SK-N-SH (cell line): ENCODE measurements around the gene PLXNA4. TPM values are rescaled to one million over a fixed set of nuclear protein-coding genes. Genes with fewer than 3 reads are reported as not detected.

Experiments
- CTCF ChIA-PET: fragments of 300-600, 350-600 bp; formaldehyde crosslinking; extraction: SDS; loops from one replicate; lab custom pipeline; 2021; lab: Yijun Ruan, JAX
- POLR2A ChIA-PET: fragments of 350-600 bp; sonication (Branson Sonifier 250); formaldehyde crosslinking; extraction: SDS; loops from one replicate; lab custom pipeline; 2020; ENCODE audit warnings: antibody characterized with exemption, inconsistent platforms; lab: Yijun Ruan, JAX
- DNase-seq: peaks from one replicate; pipeline ENCODE4 v3.0.0; 2012
- H2AFZ ChIP-seq: fragments of 200-600 bp; sonication (generic); 2 replicates; pipeline ENCODE4 v1.8.1; 2016; ENCODE audit warnings: antibody characterized with exemption, mild to moderate bottlenecking, low read depth
- H3F3A ChIP-seq: fragments of 200-600 bp; sonication (generic); replicated peaks from 2 replicates; pipeline ENCODE3; 2016; ENCODE audit warnings: antibody characterized with exemption, mild to moderate bottlenecking; ENCODE audit not compliant: insufficient read depth
- H3K27ac ChIP-seq, 2 experiments: fragments of 200-500 bp in 1 of 2; fragments of 200-600 bp in 1 of 2; sonication (Bioruptor generic) in 1 of 2; sonication (generic), shearing (Covaris generic) in 1 of 2; 2 replicates each; pipeline versions ENCODE4 v1.5.1 to v1.6.1; 2014 to 2016; ENCODE audit warnings: low read depth in 2 of 2, inconsistent platforms in 1 of 2, low read length in 1 of 2, mild to moderate bottlenecking in 1 of 2, mixed read lengths in 1 of 2
- H3K27me3 ChIP-seq: fragments of 200-600 bp; sonication (generic), shearing (Covaris generic); 2 replicates; pipeline ENCODE4 v1.6.1; 2016; ENCODE audit warnings: mixed run types; ENCODE audit not compliant: insufficient read depth
- H3K36me3 ChIP-seq, 2 experiments: fragments of 200-500 bp in 1 of 2; fragments of 200-600 bp in 1 of 2; sonication (Bioruptor generic) in 1 of 2; sonication (generic) in 1 of 2; replicated peaks in 1 of 2; 2 replicates each; pipeline versions ENCODE3 to v1.5.1; 2014 to 2016; ENCODE audit warnings: low read length in 1 of 2, mild to moderate bottlenecking in 1 of 2; ENCODE audit not compliant: insufficient read depth in 2 of 2, control insufficient read depth in 1 of 2
- H3K4me1 ChIP-seq, 2 experiments: fragments of 200-500 bp in 1 of 2; fragments of 200-600 bp in 1 of 2; sonication (Bioruptor generic) in 1 of 2; sonication (generic), shearing (Covaris generic) in 1 of 2; 2 replicates each; pipeline versions ENCODE4 v1.5.1 to v1.6.1; 2014 to 2016; ENCODE audit warnings: low read depth in 1 of 2, low read length in 1 of 2, mixed run types in 1 of 2; ENCODE audit not compliant: insufficient read depth in 2 of 2, control insufficient read depth in 1 of 2
- H3K4me2 ChIP-seq: fragments of 200-600 bp; sonication (generic), shearing (Covaris generic); 2 replicates; pipeline ENCODE4 v1.6.1; 2017; ENCODE audit warnings: mixed run types
- H3K4me3 ChIP-seq, 2 experiments: fragments of 200-500 bp in 1 of 2; fragments of 200-600 bp in 1 of 2; sonication (Bioruptor generic) in 1 of 2; sonication (generic), shearing (Covaris generic) in 1 of 2; 2 replicates each; pipeline versions ENCODE4 v1.5.1 to v1.8.1; 2014 to 2016; ENCODE audit warnings: low read depth in 2 of 2, inconsistent platforms in 1 of 2, low read length in 1 of 2, mild to moderate bottlenecking in 1 of 2, mixed read lengths in 1 of 2, moderate library complexity in 1 of 2
- H3K79me2 ChIP-seq: fragments of 200-600 bp; sonication (generic); 2 replicates; pipeline ENCODE4 v1.8.1; 2017; ENCODE audit warnings: mild to moderate bottlenecking; ENCODE audit not compliant: insufficient read depth
- H3K9ac ChIP-seq: fragments of 200-600 bp; sonication (generic); 2 replicates; pipeline ENCODE4 v1.6.1; 2017; ENCODE audit warnings: mixed run types
- H3K9me2 ChIP-seq: fragments of 200-600 bp; sonication (generic); 2 replicates; pipeline ENCODE4 v1.6.1; 2017; ENCODE audit warnings: mixed run types
- H3K9me3 ChIP-seq: fragments of 200-600 bp; sonication (generic); 2 replicates; pipeline ENCODE4 v1.6.1; 2017; ENCODE audit warnings: mixed run types, mild to moderate bottlenecking, moderate library complexity
- H4K20me1 ChIP-seq: fragments of 200-600 bp; sonication (generic); 2 replicates; pipeline ENCODE4 v1.6.1; 2017; ENCODE audit warnings: mild to moderate bottlenecking, mixed run types; ENCODE audit not compliant: insufficient read depth
- CHD2 ChIP-seq: fragments of 150-350 bp; IDR thresholded peaks from 2 replicates; pipeline ENCODE4 v1.6.1; 2018; ENCODE audit warnings: low read length; ENCODE audit not compliant: partially characterized antibody
- EP300 ChIP-seq, 2 experiments: IDR thresholded peaks; 2 replicates each; pipeline versions ENCODE4 v1.4.0 to v1.6.1; 2012; ENCODE audit warnings: borderline replicate concordance in 1 of 2, low read depth in 1 of 2, low read length in 1 of 2
- FOSL2 ChIP-seq: IDR thresholded peaks from 2 replicates; pipeline ENCODE4 v1.4.0; 2012; ENCODE audit warnings: low read depth, mild to moderate bottlenecking, moderate library complexity, borderline replicate concordance
- FOXJ3 ChIP-seq: sonication (generic); formaldehyde crosslinking; IDR thresholded peaks from 2 replicates; pipeline ENCODE4 v1.5.1; 2020; ENCODE audit warnings: mild to moderate bottlenecking, missing genetic modification reagents
- GABPA ChIP-seq: IDR thresholded peaks from 2 replicates; pipeline ENCODE4 v1.4.0; 2012; ENCODE audit warnings: low read depth, mild to moderate bottlenecking
- GATA2 ChIP-seq: sonication (generic); formaldehyde crosslinking; IDR thresholded peaks from 2 replicates; pipeline ENCODE4 v1.5.0; 2020; ENCODE audit warnings: mild to moderate bottlenecking, missing genetic modification reagents
- JUND ChIP-seq: IDR thresholded peaks from 2 replicates; pipeline ENCODE4 v1.4.0; 2012
- MXI1 ChIP-seq: IDR thresholded peaks from 2 replicates; pipeline ENCODE4 v1.6.1; 2012; ENCODE audit warnings: mild to moderate bottlenecking, low read depth, low read length, improper control_type of control experiment
- NRF1 ChIP-seq: IDR thresholded peaks from 2 replicates; pipeline ENCODE4 v1.6.1; 2012; ENCODE audit warnings: low read depth, mild to moderate bottlenecking, low read length
- RCOR1 ChIP-seq: fragments of 150-350 bp; IDR thresholded peaks from 2 replicates; pipeline ENCODE4 v1.6.1; 2017; ENCODE audit warnings: antibody characterized with exemption, low read length
- RFX5 ChIP-seq: IDR thresholded peaks from 2 replicates; pipeline ENCODE4 v1.6.1; 2012; ENCODE audit warnings: mild to moderate bottlenecking, improper control_type of control experiment, low read length
- RXRA ChIP-seq: IDR thresholded peaks from 2 replicates; pipeline ENCODE4 v1.4.0; 2012; ENCODE audit warnings: low read depth, mild to moderate bottlenecking, borderline replicate concordance
- SIN3A ChIP-seq: IDR thresholded peaks from 2 replicates; pipeline ENCODE4 v1.6.1; 2012; ENCODE audit warnings: low read depth, mild to moderate bottlenecking, low read length, moderate library complexity, borderline replicate concordance
- SMC3 ChIP-seq: IDR thresholded peaks from 2 replicates; pipeline ENCODE4 v1.6.1; 2012; ENCODE audit warnings: low read depth, low read length, improper control_type of control experiment
- TCF12 ChIP-seq: IDR thresholded peaks from 2 replicates; pipeline ENCODE4 v1.4.0; 2012
- YY1 ChIP-seq: IDR thresholded peaks from 2 replicates; pipeline ENCODE4 v1.4.0; 2012; ENCODE audit warnings: low read depth, mild to moderate bottlenecking
- WGBS: methylation state at CpG from one replicate; pipeline ENCODE4 v1.1.6; 2017; ENCODE audit warnings: low lambda C conversion rate; 5-methylcytosine and 5-hydroxymethylcytosine counted together
- polyA plus RNA-seq, 3 experiments: library from polyadenylated mRNA; depleted of rRNA; stranded (reverse); fragments of >200 nt; gene quantifications; 2 replicates each; pipeline ENCODE4 v1.2.3, GENCODE V29; 2012
- TF ChIP-seq, protein P1 (sequence below): IDR thresholded peaks from 2 replicates; pipeline ENCODE4 v1.4.0; 2012; ENCODE audit warnings: low read depth
- TF ChIP-seq, protein P2 (sequence below): IDR thresholded peaks from 2 replicates; pipeline ENCODE4; 2012
- TF ChIP-seq, protein P3 (sequence below): IDR thresholded peaks from 2 replicates; pipeline ENCODE4 v1.4.0; 2012; ENCODE audit warnings: low read depth, borderline replicate concordance
- TF ChIP-seq, protein P4 (sequence below): fragments of 150-350 bp; IDR thresholded peaks from 2 replicates; pipeline ENCODE4 v1.6.1; 2016; ENCODE audit warnings: mild to moderate bottlenecking, low read depth, low read length

Gene PLXNA4
- polyA plus RNA-seq, 1 of the 3 experiments (the other 2 are of a cell fraction): 2.4 TPM

DNA sequence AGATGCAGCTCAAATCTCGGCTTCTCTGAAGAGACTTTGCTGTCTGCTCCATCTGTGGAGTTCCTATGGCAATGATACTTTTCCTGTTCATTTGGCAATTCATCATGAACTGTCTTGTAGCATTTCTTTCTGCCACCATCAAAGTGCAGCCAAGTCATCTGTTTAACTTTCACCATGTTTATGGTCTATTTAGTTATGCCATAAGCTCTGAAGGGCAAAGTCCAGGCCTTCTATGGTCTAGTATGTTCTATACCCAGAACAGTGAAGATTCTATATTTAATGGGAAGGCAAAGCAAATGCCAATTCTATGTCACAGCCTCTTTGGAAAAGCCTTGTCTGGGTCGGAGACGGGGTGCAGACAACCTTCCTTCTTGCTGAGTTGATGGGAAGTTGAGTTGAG, 472.6 kb downstream of the PLXNA4 start (continued):
- TF ChIP-seq EP300 (IDR thresholded peaks at IDR 0.05; ENCODE audit: borderline replicate concordance in 1 of 2, low read depth in 1 of 2, low read length in 1 of 2): no peak
- no peak for TF ChIP-seq RFX5
- TF ChIP-seq, protein P1, sequence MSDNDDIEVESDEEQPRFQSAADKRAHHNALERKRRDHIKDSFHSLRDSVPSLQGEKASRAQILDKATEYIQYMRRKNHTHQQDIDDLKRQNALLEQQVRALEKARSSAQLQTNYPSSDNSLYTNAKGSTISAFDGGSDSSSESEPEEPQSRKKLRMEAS: no peak

DNA sequence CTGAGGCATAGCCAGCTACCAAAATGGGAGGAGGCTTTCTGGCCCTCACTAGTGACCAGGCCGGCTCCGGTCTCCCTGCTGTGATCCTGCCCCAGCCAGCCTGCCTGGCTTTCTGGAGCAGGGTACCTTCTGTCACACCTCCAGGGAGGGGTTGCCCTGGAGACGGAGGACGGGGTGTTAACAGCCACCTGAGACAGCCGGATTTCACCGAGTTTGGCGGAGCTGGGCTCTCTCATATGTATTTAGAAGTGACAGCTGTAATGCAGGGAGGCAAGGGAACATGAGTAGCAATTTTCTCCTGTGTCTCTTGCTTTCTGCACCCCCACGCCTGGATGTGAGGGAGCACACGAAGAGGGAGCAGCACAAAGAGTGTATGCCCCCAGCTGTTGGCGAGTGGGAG, 473.3 kb downstream of the PLXNA4 start:
- no peaks in the 10 kb centered on the region for H3K9me2 ChIP-seq
- POLR2A ChIA-PET: no interaction called here
- H3K4me3 ChIP-seq: no peak overlapping the region
- no peaks in the 10 kb centered on the region for H3K27me3 ChIP-seq
- CTCF ChIA-PET: interaction anchor here (2.2 kb wide), 1 partner anchor 9 kb away, joined by 6 read pairs; no protein-coding TSS in a partner anchor
- no peak overlapping the region for H3K4me2 ChIP-seq
- TF ChIP-seq RFX5: no peak
- TF ChIP-seq, protein P2, sequence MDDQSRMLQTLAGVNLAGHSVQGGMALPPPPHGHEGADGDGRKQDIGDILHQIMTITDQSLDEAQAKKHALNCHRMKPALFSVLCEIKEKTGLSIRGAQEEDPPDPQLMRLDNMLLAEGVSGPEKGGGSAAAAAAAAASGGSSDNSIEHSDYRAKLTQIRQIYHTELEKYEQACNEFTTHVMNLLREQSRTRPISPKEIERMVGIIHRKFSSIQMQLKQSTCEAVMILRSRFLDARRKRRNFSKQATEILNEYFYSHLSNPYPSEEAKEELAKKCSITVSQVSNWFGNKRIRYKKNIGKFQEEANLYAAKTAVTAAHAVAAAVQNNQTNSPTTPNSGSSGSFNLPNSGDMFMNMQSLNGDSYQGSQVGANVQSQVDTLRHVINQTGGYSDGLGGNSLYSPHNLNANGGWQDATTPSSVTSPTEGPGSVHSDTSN: no peak
- no peak for TF ChIP-seq JUND
- TF ChIP-seq, protein P3, sequence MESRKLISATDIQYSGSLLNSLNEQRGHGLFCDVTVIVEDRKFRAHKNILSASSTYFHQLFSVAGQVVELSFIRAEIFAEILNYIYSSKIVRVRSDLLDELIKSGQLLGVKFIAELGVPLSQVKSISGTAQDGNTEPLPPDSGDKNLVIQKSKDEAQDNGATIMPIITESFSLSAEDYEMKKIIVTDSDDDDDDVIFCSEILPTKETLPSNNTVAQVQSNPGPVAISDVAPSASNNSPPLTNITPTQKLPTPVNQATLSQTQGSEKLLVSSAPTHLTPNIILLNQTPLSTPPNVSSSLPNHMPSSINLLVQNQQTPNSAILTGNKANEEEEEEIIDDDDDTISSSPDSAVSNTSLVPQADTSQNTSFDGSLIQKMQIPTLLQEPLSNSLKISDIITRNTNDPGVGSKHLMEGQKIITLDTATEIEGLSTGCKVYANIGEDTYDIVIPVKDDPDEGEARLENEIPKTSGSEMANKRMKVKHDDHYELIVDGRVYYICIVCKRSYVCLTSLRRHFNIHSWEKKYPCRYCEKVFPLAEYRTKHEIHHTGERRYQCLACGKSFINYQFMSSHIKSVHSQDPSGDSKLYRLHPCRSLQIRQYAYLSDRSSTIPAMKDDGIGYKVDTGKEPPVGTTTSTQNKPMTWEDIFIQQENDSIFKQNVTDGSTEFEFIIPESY: no peak
- no peak for TF ChIP-seq GATA2
- no peak for TF ChIP-seq MXI1
- TF ChIP-seq RCOR1: no peak
- TF ChIP-seq SMC3: no peak
- no peaks in the 10 kb centered on the region for H4K20me1 ChIP-seq
- no peak overlapping the region for H3K9ac ChIP-seq
- H3K79me2 ChIP-seq: no peaks in the 10 kb centered on the region
- H3F3A ChIP-seq: no peaks in the 10 kb centered on the region
- no peak for DNase-seq
- no peaks in the 10 kb centered on the region for H3K4me1 ChIP-seq
- 89% methylated on average over 9 of the region's 10 CpGs for WGBS
- no peak overlapping the region for H2AFZ ChIP-seq
- no peaks in the 10 kb centered on the region for H3K9me3 ChIP-seq
- H3K27ac ChIP-seq: no peak overlapping the region
- peaks cover 0 to 9% of the 10 kb centered on the region in 2 experiments for H3K36me3 ChIP-seq

DNA sequence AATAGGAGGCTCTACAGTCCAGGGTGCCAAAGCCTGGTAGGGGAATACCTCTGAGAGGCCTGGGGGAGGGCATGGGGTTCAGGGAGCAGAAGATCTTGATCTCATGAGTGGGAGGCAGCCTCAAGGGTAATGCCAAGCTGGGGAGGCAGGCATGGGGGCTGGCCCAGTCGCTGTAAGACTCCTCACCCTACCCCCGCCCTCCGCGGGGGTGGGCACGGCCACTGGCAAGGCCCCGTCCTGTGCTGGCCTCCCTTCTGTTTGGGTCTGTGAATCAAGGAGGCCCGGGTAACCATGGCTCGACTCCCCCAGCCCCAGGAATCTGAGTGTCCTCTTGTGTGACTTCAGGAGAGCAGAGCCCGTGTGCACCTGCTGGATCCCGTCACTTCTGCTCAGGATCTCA, 473.9 kb downstream of the PLXNA4 start:
- no peaks in the 10 kb centered on the region for H3K9me2 ChIP-seq
- H3K36me3 ChIP-seq: peaks cover 0 to 9% of the 10 kb centered on the region in 2 experiments
- no peak overlapping the region for H3K9ac ChIP-seq
- H3K4me2 ChIP-seq: no peak overlapping the region
- H3F3A ChIP-seq: no peaks in the 10 kb centered on the region
- H2AFZ ChIP-seq: no peak overlapping the region
- H3K27ac ChIP-seq: no peak overlapping the region
- no peak overlapping the region for H3K4me3 ChIP-seq
- POLR2A ChIA-PET: no interaction called here
- no peaks in the 10 kb centered on the region for H4K20me1 ChIP-seq
- no peak for DNase-seq
- no peaks in the 10 kb centered on the region for H3K79me2 ChIP-seq
- H3K27me3 ChIP-seq: no peaks in the 10 kb centered on the region
- CTCF ChIA-PET: interaction anchor here (0.9 to 2.2 kb wide), 4 partner anchors 8 to 472 kb away, joined by 3 to 6 read pairs (median 3); no protein-coding TSS in a partner anchor
- H3K9me3 ChIP-seq: no peaks in the 10 kb centered on the region
- 87% methylated on average over 10 of the region's 10 CpGs for WGBS
- H3K4me1 ChIP-seq: no peaks in the 10 kb centered on the region; a peak in 1 of 4 replicates
- TF ChIP-seq TCF12 (no peak), SIN3A (no peak), RXRA (no peak), CHD2 (no peak), FOSL2 (no peak), GABPA (no peak), NRF1 (no peak), FOXJ3 (no peak), YY1 (no peak)
- TF ChIP-seq, protein P3: no peak
- TF ChIP-seq, protein P4, sequence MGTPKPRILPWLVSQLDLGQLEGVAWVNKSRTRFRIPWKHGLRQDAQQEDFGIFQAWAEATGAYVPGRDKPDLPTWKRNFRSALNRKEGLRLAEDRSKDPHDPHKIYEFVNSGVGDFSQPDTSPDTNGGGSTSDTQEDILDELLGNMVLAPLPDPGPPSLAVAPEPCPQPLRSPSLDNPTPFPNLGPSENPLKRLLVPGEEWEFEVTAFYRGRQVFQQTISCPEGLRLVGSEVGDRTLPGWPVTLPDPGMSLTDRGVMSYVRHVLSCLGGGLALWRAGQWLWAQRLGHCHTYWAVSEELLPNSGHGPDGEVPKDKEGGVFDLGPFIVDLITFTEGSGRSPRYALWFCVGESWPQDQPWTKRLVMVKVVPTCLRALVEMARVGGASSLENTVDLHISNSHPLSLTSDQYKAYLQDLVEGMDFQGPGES: no peak
